ENCODE results near the gene LDLRAP1. TPM values are rescaled to one million over a fixed set of nuclear protein-coding genes. Genes with fewer than 3 reads are reported as not detected.
"Not testable (repeated sequence)": the region's sequence is repeated elsewhere in the genome, so short reads cannot be mapped to it uniquely, and the experiment has no call there.

Gene LDLRAP1
- total and polyA plus RNA-seq, 2 of the 4 experiments (the other 2 are of a cell fraction): 4.5 to 14.4 TPM

DNA sequence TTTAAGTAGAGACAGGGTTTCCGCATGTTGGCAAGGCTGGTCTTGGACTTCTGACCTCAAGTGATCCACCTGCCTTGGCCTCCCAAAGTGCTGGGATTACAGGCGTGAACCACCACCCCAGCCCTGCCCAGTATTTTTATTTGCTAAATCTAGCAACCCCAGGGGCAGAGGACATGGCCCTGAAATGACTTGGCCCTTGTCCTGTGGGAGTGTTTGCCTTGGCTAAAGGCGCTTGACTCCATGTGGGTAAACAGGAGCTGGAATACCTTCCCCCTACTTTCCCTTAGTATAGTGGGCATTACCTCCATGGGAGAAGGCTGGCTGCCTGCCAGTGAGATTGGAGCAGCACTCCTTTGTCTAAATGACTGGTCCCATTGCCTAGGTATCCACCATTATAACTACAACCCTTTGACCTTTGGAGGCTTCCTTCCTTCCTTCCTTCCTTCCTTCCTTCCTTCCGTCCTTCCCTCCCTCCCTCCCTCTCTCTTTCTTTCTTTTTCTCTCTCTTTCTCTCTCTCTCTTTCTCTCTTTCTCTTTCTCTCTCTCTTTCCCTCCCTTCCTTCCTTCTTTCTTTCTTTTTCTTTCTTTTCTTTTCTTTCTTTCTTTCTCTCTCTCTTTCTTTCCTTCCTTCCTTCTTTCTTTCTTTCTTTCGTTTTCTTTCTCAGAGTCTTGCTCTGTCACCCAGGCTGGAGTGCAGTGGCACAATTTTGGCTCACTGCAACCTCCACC lies 57.7 kb downstream of the LDLRAP1 start:
- DNase-seq; H4K5ac ChIP-seq (ENCODE audit: low read depth, low read length); H3K18ac ChIP-seq (ENCODE audit: low read depth, low read length); CTCF ChIA-PET; H3K56ac ChIP-seq (ENCODE audit: extremely low read depth, insufficient read depth, low read length); H2AFZ ChIP-seq (replicated peaks; ENCODE audit: low read length, poor library complexity); H3K9me3 ChIP-seq (ENCODE audit: control insufficient read depth, insufficient read depth, low read length); ATAC-seq (ENCODE audit: low read depth); H4K20me1 ChIP-seq (ENCODE audit: insufficient read depth, low read length); H2BK120ac ChIP-seq (ENCODE audit: low read depth, low read length); H3K23ac ChIP-seq (ENCODE audit: low read depth, low read length); POLR2A ChIA-PET (ENCODE audit: unreplicated experiment); H3K36me3 ChIP-seq (ENCODE audit: control insufficient read depth, insufficient read depth, low read length); H2AK9ac ChIP-seq (replicated peaks; ENCODE audit: low read depth, low read length, poor library complexity); H3K14ac ChIP-seq (replicated peaks; ENCODE audit: low read depth, low read length); BruUV-seq (replicated peaks); H3K9me1 ChIP-seq (ENCODE audit: insufficient read depth, low read length); H3K4me3 ChIP-seq (ENCODE audit: insufficient read depth, low read depth, low read length); dilution Hi-C loops (cut with HindIII; ENCODE audit: low sequenced_read_pairs, unreplicated experiment); H2BK20ac ChIP-seq (ENCODE audit: low read depth, low read length); H2BK5ac ChIP-seq (ENCODE audit: low read depth, low read length, poor library complexity, severe bottlenecking); H3K9ac ChIP-seq (ENCODE audit: low read depth, low read length); intact Hi-C loops (cut with micrococcal nuclease); H2BK15ac ChIP-seq (ENCODE audit: low read depth, low read length); in situ Hi-C loops (cut with MboI; ENCODE audit: low sequenced_read_pairs); H4K91ac ChIP-seq (ENCODE audit: insufficient read depth, low read depth, low read length); H3K4me2 ChIP-seq (ENCODE audit: low read depth, low read length); H3K4me1 ChIP-seq (ENCODE audit: control insufficient read depth, insufficient read depth, low read length); H4K8ac ChIP-seq (ENCODE audit: low read depth in 2 of 2, low read length in 2 of 2); H3K79me1 ChIP-seq (ENCODE audit: low read depth in 1 of 2, low read length in 2 of 2); H3K27ac ChIP-seq (ENCODE audit: insufficient read depth, low read length); H3K4ac ChIP-seq (ENCODE audit: low read depth, low read length): not testable (repeated sequence)
- Histone ChIP-seq H3K27me3 (ENCODE audit: control insufficient read depth, insufficient read depth, low read length) (peaks cover 12% of the 10 kb centered on the region), H2AK5ac (ENCODE audit: low read depth, low read length) (peak overlapping the region; percentile 39; the same call in 1 of the 2 replicates)
- WGBS, 2 experiments (ENCODE audit: extremely low coverage in 2 of 2, insufficient read length in 1 of 2): 74% methylated on average over 3 of the region's 5 CpGs; no CpG with 5 or more reads in 1 of the 2 experiments

DNA sequence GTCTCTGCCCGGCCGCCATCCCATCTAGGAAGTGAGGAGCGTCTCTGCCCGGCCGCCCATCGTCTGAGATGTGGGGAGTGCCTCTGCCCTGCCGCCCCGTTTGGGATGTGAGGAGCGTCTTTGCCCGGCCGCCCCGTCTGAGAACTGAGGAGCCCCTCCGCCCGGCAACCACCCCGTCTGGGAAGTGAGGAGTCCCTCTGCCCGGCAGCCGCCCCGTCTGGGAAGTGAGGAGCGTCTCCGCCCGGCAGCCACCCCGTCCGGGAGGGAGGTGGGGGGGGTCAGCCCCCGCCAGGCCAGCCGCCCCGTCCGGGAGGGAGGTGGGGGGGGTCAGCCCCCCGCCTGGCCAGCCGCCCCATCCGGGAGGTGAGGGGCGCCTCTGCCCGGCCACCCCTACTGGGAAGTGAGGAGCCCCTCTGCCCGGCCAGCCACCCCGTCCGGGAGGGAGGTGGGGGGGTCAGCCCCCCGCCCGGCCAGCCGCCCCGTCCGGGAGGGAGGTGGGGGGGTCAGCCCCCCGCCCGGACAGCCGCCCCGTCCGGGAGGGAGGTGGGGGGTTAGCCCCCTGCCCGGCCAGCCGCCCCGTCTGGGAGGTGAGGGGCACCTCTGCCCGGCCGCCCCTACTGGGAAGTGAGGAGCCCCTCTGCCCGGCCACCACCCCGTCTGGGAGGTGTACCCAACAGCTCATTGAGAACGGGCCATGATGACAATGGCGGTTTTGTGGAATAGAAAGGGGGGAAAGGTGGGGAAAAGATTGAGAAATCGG lies 60.6 kb downstream of the LDLRAP1 start:
- H3K56ac ChIP-seq (ENCODE audit: extremely low read depth, insufficient read depth, low read length): not testable (repeated sequence)

More for the DNA sequence above, 60.6 kb downstream of the LDLRAP1 start:
- BruUV-seq (replicated peaks); H3K4me2 ChIP-seq (ENCODE audit: low read depth, low read length); H4K5ac ChIP-seq (ENCODE audit: low read depth, low read length); H3K9ac ChIP-seq (ENCODE audit: low read depth, low read length); H3K4me1 ChIP-seq (ENCODE audit: control insufficient read depth, insufficient read depth, low read length); H4K8ac ChIP-seq (ENCODE audit: low read depth in 2 of 2, low read length in 2 of 2); H2AFZ ChIP-seq (replicated peaks; ENCODE audit: low read length, poor library complexity); H2AK9ac ChIP-seq (replicated peaks; ENCODE audit: low read depth, low read length, poor library complexity); H3K27ac ChIP-seq (ENCODE audit: insufficient read depth, low read length); H3K79me1 ChIP-seq (ENCODE audit: low read depth in 1 of 2, low read length in 2 of 2); H3K36me3 ChIP-seq (ENCODE audit: control insufficient read depth, insufficient read depth, low read length); H3K4ac ChIP-seq (ENCODE audit: low read depth, low read length); CTCF ChIA-PET; H2AK5ac ChIP-seq (ENCODE audit: low read depth, low read length); H4K20me1 ChIP-seq (ENCODE audit: insufficient read depth, low read length); H3K27me3 ChIP-seq (ENCODE audit: control insufficient read depth, insufficient read depth, low read length); H4K91ac ChIP-seq (ENCODE audit: insufficient read depth, low read depth, low read length); H2BK120ac ChIP-seq (ENCODE audit: low read depth, low read length); H3K4me3 ChIP-seq (ENCODE audit: insufficient read depth, low read depth, low read length); H2BK15ac ChIP-seq (ENCODE audit: low read depth, low read length); ATAC-seq (ENCODE audit: low read depth); H3K23ac ChIP-seq (ENCODE audit: low read depth, low read length); H3K18ac ChIP-seq (ENCODE audit: low read depth, low read length); H2BK5ac ChIP-seq (ENCODE audit: low read depth, low read length, poor library complexity, severe bottlenecking); H3K14ac ChIP-seq (replicated peaks; ENCODE audit: low read depth, low read length); POLR2A ChIA-PET (ENCODE audit: unreplicated experiment); H3K9me1 ChIP-seq (ENCODE audit: insufficient read depth, low read length); H3K9me3 ChIP-seq (ENCODE audit: control insufficient read depth, insufficient read depth, low read length); H2BK20ac ChIP-seq (ENCODE audit: low read depth, low read length); DNase-seq; in situ Hi-C loops (cut with MboI; ENCODE audit: low sequenced_read_pairs); dilution Hi-C loops (cut with HindIII; ENCODE audit: low sequenced_read_pairs, unreplicated experiment); intact Hi-C loops (cut with micrococcal nuclease): not testable (repeated sequence)
- WGBS, 2 experiments (ENCODE audit: extremely low coverage in 2 of 2, insufficient read length in 1 of 2): no CpG with 5 or more reads among the region's 55 CpGs
